ENCODE data around the gene JADE1.

Gene JADE1

GRCh38 chr4:128809477-128810330, at the start of gene JADE1:
JADE1 (plus strand) TSS chr4:128809700; CDS start chr4:128831759, 22,059 bp downstream.
- in situ Hi-C loops (cut with MboI; ENCODE audit: low sequenced_read_pairs) = no loop called here

GRCh38 chr4:128766781-128767180, 42.7 kb upstream of the JADE1 start:
- in situ Hi-C loops (cut with MboI; ENCODE audit: low sequenced_read_pairs) = no loop called here

- in situ Hi-C loops (cut with MboI; ENCODE audit: low sequenced_read_pairs) = no loop called here
These were observed 41.0 kb upstream of the JADE1 start for GRCh38 chr4:128768373-128768996.

- in situ Hi-C loops (cut with MboI; ENCODE audit: low sequenced_read_pairs) = no loop called here
These were observed 40.5 kb upstream of the JADE1 start for GRCh38 chr4:128769011-128769410.

- in situ Hi-C loops (cut with MboI; ENCODE audit: low sequenced_read_pairs) = no loop called here
These were observed 38.7 kb upstream of the JADE1 start for GRCh38 chr4:128770807-128771206.

GRCh38 chr4:128775477-128775876, 34.0 kb upstream of the JADE1 start:
- in situ Hi-C loops (cut with MboI; ENCODE audit: low sequenced_read_pairs) = no loop called here

- in situ Hi-C loops (cut with MboI; ENCODE audit: low sequenced_read_pairs) = no loop called here
These were observed 33.6 kb upstream of the JADE1 start for GRCh38 chr4:128775916-128776315.

- in situ Hi-C loops (cut with MboI; ENCODE audit: low sequenced_read_pairs) = no loop called here
These were observed 32.7 kb upstream of the JADE1 start for GRCh38 chr4:128776794-128777216.

GRCh38 chr4:128780688-128781087, 28.8 kb upstream of the JADE1 start:
- in situ Hi-C loops (cut with MboI; ENCODE audit: low sequenced_read_pairs) = no loop called here

GRCh38 chr4:128782076-128782715, 27.3 kb upstream of the JADE1 start:
- in situ Hi-C loops (cut with MboI; ENCODE audit: low sequenced_read_pairs) = no loop called here

- in situ Hi-C loops (cut with MboI; ENCODE audit: low sequenced_read_pairs) = no loop called here
These were observed 26.5 kb upstream of the JADE1 start for GRCh38 chr4:128782875-128783614.

GRCh38 chr4:128787509-128788311, 21.8 kb upstream of the JADE1 start:
- in situ Hi-C loops (cut with MboI; ENCODE audit: low sequenced_read_pairs) = no loop called here

- in situ Hi-C loops (cut with MboI; ENCODE audit: low sequenced_read_pairs) = no loop called here
These were observed 15.4 kb upstream of the JADE1 start for GRCh38 chr4:128793859-128794672.

GRCh38 chr4:128796934-128797333, 12.6 kb upstream of the JADE1 start:
- in situ Hi-C loops (cut with MboI; ENCODE audit: low sequenced_read_pairs) = no loop called here

GRCh38 chr4:128800284-128800683, 9.2 kb upstream of the JADE1 start:
- in situ Hi-C loops (cut with MboI; ENCODE audit: low sequenced_read_pairs) = no loop called here

GRCh38 chr4:128800701-128801284, 8.7 kb upstream of the JADE1 start:
- in situ Hi-C loops (cut with MboI; ENCODE audit: low sequenced_read_pairs) = no loop called here

- in situ Hi-C loops (cut with MboI; ENCODE audit: low sequenced_read_pairs) = no loop called here
These were observed 6.5 kb upstream of the JADE1 start for GRCh38 chr4:128802680-128803628.

GRCh38 chr4:128803783-128804182, 5.7 kb upstream of the JADE1 start:
- in situ Hi-C loops (cut with MboI; ENCODE audit: low sequenced_read_pairs) = no loop called here
